Esophagus muscularis mucosa (tissue), 4 donors: ENCODE results near the gene SOX5.

Source experiments
- CTCF ChIP-seq, 3 experiments: fragments of 200-600 bp in 2 of 3; fragments of 450-650 bp in 1 of 3; sonication (generic) in 2 of 3; IDR thresholded peaks; one replicate each; pipeline ENCODE4 v1.5.1; 2017 to 2019; ENCODE audit warnings: antibody characterized with exemption in 3 of 3, mild to moderate bottlenecking in 2 of 3, moderate library complexity in 1 of 3
- EP300 ChIP-seq: sonication (generic); formaldehyde crosslinking; IDR thresholded peaks from one replicate; pipeline ENCODE4 v1.6.1; 2017; ENCODE audit warnings: antibody characterized with exemption
- POLR2A ChIP-seq: fragments of 450-650 bp; IDR thresholded peaks from one replicate; pipeline ENCODE4 v1.6.1; 2017; ENCODE audit warnings: antibody characterized with exemption, moderate library complexity, mild to moderate bottlenecking, low read depth
- POLR2AphosphoS5 ChIP-seq, 2 donors: sonication (generic); formaldehyde crosslinking; IDR thresholded peaks; one replicate each; pipeline ENCODE4 v1.6.1; 2017; ENCODE audit warnings: antibody characterized with exemption in 2 of 2

- TF ChIP-seq CTCF (IDR thresholded peaks at IDR 0.05), result no peak
- TF ChIP-seq EP300, result no peak
- no peak for TF ChIP-seq POLR2A
- no peak for TF ChIP-seq POLR2AphosphoS5 (IDR thresholded peaks at IDR 0.05)
These were observed 15.3 kb upstream of the SOX5 start for GRCh38 chr12:23964812-23965211.
